GM18511 (cell line): Measurements from ENCODE around the gene NUTM2D.
"Not testable (repeated sequence)": the region's sequence is repeated elsewhere in the genome, so short reads cannot be mapped to it uniquely, and the experiment has no call there.

ENCODE experiments used
- ATAC-seq: cut with Tn5 transposase; IDR thresholded peaks from one replicate; pipeline ENCODE4 v1.9.1; 2021; ENCODE audit warnings: mild to moderate bottlenecking, moderate library complexity; ENCODE audit not compliant: unreplicated experiment

Gene NUTM2D

GRCh38 chr10:87374091-87374490 lies 16.5 kb downstream of the NUTM2D start:
- ATAC-seq: not testable (repeated sequence)

- not testable (repeated sequence) for ATAC-seq
Measured at GRCh38 chr10:87379115-87379514, 21.6 kb downstream of the NUTM2D start.

- ATAC-seq: not testable (repeated sequence)
Measured at GRCh38 chr10:87383149-87383857, 25.8 kb downstream of the NUTM2D start.

GRCh38 chr10:87384283-87384682 lies 26.7 kb downstream of the NUTM2D start:
- not testable (repeated sequence) for ATAC-seq

- ATAC-seq: not testable (repeated sequence)
Measured at GRCh38 chr10:87385762-87386360, 28.3 kb downstream of the NUTM2D start.

GRCh38 chr10:87391360-87391759 lies 33.8 kb downstream of the NUTM2D start:
- not testable (repeated sequence) for ATAC-seq

- not testable (repeated sequence) for ATAC-seq
Measured at GRCh38 chr10:87396206-87396605, 38.7 kb downstream of the NUTM2D start.

- ATAC-seq: peak; percentile 67
Measured at GRCh38 chr10:87398436-87398835, 40.9 kb downstream of the NUTM2D start.

- ATAC-seq: not testable (repeated sequence)
Measured at GRCh38 chr10:87407516-87408467, 50.2 kb downstream of the NUTM2D start.

- ATAC-seq: not testable (repeated sequence)
Measured at GRCh38 chr10:87413921-87414320, 56.4 kb downstream of the NUTM2D start.
